SK-N-SH treated with all-trans-retinoic acid at 6 μM for 48 hours (cell line): ENCODE measurements around the gene HHATL.

Source experiments
- BACH2 ChIP-seq: fragments of 250-450 bp; sonication (Bioruptor Pico); IDR thresholded peaks from 2 replicates; pipeline ENCODE4 v1.9.0; 2021; ENCODE audit warnings: mild to moderate bottlenecking, borderline replicate concordance
- ISL1 ChIP-seq: fragments of 250-450 bp; sonication (Bioruptor Pico); IDR thresholded peaks from 2 replicates; pipeline ENCODE4 v2.1.2; 2022; ENCODE audit warnings: mild to moderate bottlenecking, moderate library complexity
- OSR1 ChIP-seq: fragments of 250-450 bp; sonication (Bioruptor Pico); IDR thresholded peaks from 2 replicates; pipeline ENCODE4 v1.8.0; 2022; ENCODE audit warnings: moderate library complexity, mild to moderate bottlenecking, inconsistent platforms
- RARB ChIP-seq: fragments of 250-450 bp; sonication (Bioruptor Pico); IDR thresholded peaks from 2 replicates; pipeline ENCODE4 v1.8.0; 2021; ENCODE audit warnings: mild to moderate bottlenecking, moderate library complexity
- ZFP3 ChIP-seq: fragments of 250-450 bp; sonication (Bioruptor Pico); IDR thresholded peaks from 2 replicates; pipeline ENCODE4 v1.5.0; 2020; ENCODE audit warnings: mild to moderate bottlenecking, moderate library complexity
- ZFP30 ChIP-seq: fragments of 450-650 bp; formaldehyde crosslinking; IDR thresholded peaks from 2 replicates; pipeline ENCODE4 v1.5.0; 2022; ENCODE audit warnings: mild to moderate bottlenecking, moderate library complexity
- ZNF70 ChIP-seq: fragments of 450-650 bp; formaldehyde crosslinking; IDR thresholded peaks from 2 replicates; pipeline ENCODE4 v1.5.0; 2020; ENCODE audit warnings: mild to moderate bottlenecking, moderate library complexity
- ZNF8 ChIP-seq: fragments of 450-650 bp; formaldehyde crosslinking; IDR thresholded peaks from 2 replicates; pipeline ENCODE4 v1.5.0; 2020; ENCODE audit warnings: mild to moderate bottlenecking, moderate library complexity
- TF ChIP-seq, protein P1 (sequence below): fragments of 250-450 bp; sonication (Bioruptor Pico); IDR thresholded peaks from 2 replicates; pipeline ENCODE4 v1.8.0; 2020; ENCODE audit warnings: mild to moderate bottlenecking, moderate library complexity, borderline replicate concordance
- TF ChIP-seq, protein P2 (sequence below): fragments of 250-450 bp; sonication (Bioruptor Pico); IDR thresholded peaks from 2 replicates; pipeline ENCODE4 v1.8.0; 2021; ENCODE audit warnings: low read depth, mild to moderate bottlenecking, moderate library complexity, borderline replicate concordance
- TF ChIP-seq, protein P3 (sequence below): fragments of 250-450 bp; sonication (Bioruptor Pico); IDR thresholded peaks from 2 replicates; pipeline ENCODE4 v1.5.1; 2020; ENCODE audit warnings: low read depth, mild to moderate bottlenecking, moderate library complexity
- TF ChIP-seq, protein P4 (sequence below): fragments of 250-450 bp; sonication (Bioruptor Pico); IDR thresholded peaks from 2 replicates; pipeline ENCODE4 v1.5.0; 2020; ENCODE audit warnings: mild to moderate bottlenecking, moderate library complexity

DNA sequence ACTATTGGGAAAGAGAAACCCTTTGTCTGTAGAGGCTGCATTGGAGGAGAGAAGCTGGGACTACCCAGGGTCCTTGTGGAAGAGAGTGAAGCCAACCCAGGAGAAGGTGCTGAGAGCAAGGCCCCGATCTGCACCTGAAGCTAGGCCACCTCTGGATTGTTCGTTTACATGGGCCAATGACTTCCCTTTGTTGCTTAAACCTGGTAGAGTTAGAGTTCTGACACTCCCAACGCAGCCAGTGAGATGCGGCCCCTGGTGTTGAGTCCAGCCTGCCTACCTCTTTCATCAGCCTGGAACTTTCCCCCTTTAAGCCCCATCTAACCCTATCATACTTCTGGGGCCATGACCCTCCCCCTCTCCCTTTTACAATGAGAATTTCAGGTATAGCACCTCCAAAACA lies 39.7 kb upstream of the HHATL start:
- TF ChIP-seq ZFP3 (CRISPR knock-in tag) (no peak), BACH2 (CRISPR knock-in tag) (no peak), ZFP30 (CRISPR knock-in tag) (no peak), ZNF8 (no peak), ISL1 (no peak), ZNF70 (CRISPR knock-in tag) (no peak), OSR1 (CRISPR knock-in tag) (no peak), RARB (CRISPR knock-in tag) (no peak)
- TF ChIP-seq, protein P1, sequence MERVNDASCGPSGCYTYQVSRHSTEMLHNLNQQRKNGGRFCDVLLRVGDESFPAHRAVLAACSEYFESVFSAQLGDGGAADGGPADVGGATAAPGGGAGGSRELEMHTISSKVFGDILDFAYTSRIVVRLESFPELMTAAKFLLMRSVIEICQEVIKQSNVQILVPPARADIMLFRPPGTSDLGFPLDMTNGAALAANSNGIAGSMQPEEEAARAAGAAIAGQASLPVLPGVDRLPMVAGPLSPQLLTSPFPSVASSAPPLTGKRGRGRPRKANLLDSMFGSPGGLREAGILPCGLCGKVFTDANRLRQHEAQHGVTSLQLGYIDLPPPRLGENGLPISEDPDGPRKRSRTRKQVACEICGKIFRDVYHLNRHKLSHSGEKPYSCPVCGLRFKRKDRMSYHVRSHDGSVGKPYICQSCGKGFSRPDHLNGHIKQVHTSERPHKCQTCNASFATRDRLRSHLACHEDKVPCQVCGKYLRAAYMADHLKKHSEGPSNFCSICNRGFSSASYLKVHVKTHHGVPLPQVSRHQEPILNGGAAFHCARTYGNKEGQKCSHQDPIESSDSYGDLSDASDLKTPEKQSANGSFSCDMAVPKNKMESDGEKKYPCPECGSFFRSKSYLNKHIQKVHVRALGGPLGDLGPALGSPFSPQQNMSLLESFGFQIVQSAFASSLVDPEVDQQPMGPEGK: no peak
- TF ChIP-seq, protein P2, sequence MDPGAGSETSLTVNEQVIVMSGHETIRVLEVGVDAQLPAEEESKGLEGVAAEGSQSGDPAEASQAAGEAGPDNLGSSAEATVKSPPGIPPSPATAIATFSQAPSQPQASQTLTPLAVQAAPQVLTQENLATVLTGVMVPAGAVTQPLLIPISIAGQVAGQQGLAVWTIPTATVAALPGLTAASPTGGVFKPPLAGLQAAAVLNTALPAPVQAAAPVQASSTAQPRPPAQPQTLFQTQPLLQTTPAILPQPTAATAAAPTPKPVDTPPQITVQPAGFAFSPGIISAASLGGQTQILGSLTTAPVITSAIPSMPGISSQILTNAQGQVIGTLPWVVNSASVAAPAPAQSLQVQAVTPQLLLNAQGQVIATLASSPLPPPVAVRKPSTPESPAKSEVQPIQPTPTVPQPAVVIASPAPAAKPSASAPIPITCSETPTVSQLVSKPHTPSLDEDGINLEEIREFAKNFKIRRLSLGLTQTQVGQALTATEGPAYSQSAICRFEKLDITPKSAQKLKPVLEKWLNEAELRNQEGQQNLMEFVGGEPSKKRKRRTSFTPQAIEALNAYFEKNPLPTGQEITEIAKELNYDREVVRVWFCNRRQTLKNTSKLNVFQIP (CRISPR knock-in tag): no peak
- TF ChIP-seq, protein P3, sequence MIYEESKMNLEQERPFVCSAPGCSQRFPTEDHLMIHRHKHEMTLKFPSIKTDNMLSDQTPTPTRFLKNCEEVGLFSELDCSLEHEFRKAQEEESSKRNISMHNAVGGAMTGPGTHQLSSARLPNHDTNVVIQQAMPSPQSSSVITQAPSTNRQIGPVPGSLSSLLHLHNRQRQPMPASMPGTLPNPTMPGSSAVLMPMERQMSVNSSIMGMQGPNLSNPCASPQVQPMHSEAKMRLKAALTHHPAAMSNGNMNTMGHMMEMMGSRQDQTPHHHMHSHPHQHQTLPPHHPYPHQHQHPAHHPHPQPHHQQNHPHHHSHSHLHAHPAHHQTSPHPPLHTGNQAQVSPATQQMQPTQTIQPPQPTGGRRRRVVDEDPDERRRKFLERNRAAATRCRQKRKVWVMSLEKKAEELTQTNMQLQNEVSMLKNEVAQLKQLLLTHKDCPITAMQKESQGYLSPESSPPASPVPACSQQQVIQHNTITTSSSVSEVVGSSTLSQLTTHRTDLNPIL (CRISPR knock-in tag): no peak
- TF ChIP-seq, protein P4, sequence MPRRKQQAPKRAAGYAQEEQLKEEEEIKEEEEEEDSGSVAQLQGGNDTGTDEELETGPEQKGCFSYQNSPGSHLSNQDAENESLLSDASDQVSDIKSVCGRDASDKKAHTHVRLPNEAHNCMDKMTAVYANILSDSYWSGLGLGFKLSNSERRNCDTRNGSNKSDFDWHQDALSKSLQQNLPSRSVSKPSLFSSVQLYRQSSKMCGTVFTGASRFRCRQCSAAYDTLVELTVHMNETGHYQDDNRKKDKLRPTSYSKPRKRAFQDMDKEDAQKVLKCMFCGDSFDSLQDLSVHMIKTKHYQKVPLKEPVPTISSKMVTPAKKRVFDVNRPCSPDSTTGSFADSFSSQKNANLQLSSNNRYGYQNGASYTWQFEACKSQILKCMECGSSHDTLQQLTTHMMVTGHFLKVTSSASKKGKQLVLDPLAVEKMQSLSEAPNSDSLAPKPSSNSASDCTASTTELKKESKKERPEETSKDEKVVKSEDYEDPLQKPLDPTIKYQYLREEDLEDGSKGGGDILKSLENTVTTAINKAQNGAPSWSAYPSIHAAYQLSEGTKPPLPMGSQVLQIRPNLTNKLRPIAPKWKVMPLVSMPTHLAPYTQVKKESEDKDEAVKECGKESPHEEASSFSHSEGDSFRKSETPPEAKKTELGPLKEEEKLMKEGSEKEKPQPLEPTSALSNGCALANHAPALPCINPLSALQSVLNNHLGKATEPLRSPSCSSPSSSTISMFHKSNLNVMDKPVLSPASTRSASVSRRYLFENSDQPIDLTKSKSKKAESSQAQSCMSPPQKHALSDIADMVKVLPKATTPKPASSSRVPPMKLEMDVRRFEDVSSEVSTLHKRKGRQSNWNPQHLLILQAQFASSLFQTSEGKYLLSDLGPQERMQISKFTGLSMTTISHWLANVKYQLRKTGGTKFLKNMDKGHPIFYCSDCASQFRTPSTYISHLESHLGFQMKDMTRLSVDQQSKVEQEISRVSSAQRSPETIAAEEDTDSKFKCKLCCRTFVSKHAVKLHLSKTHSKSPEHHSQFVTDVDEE (CRISPR knock-in tag): no peak
